ENCODE data around the gene CAPN12. TPM values are rescaled to one million over a fixed set of nuclear protein-coding genes. Genes with fewer than 3 reads are reported as not detected.

CAPN12 gene
- total RNA-seq, 4 donors from 2014 or later: 0.83 to 8.4 (median 8.2) TPM; not detected in 1

GRCh38 chr19:38726284-38726673 lies 18.0 kb downstream of the CAPN12 start:
- Histone ChIP-seq H3K27ac (peak overlapping the region; percentile 88 to 92), H3K4me1 (peaks cover 0 to 20% of the 10 kb centered on the region in 2 donors), H3K9me3 (no peaks in the 10 kb centered on the region), H3K27me3 (no peaks in the 10 kb centered on the region), H3K36me3 (no peaks in the 10 kb centered on the region), H3K4me3 (no peak overlapping the region)
- intact Hi-C loops (cut with DNase I; ENCODE audit: low total_unique reads): no loop called here
- DNase-seq: peak in 1 of 2 donors; percentile 30
- TF ChIP-seq CTCF (IDR thresholded peaks at IDR 0.05) (no peak), POLR2A (IDR thresholded peaks at IDR 0.05) (no peak)

GRCh38 chr19:38725469-38726283 lies 18.6 kb downstream of the CAPN12 start:
- intact Hi-C loops (cut with DNase I; ENCODE audit: low total_unique reads): no loop called here
- peak; percentile 17 to 22 for DNase-seq
- TF ChIP-seq CTCF (IDR thresholded peaks at IDR 0.05) (no peak), POLR2A (IDR thresholded peaks at IDR 0.05) (no peak)
- H3K27ac ChIP-seq: peak overlapping the region; percentile 88 to 92
- no peaks in the 10 kb centered on the region for H3K36me3 ChIP-seq
- H3K4me3 ChIP-seq: no peak overlapping the region
- peaks cover 0 to 20% of the 10 kb centered on the region in 2 donors for H3K4me1 ChIP-seq
- H3K9me3 ChIP-seq: no peaks in the 10 kb centered on the region
- H3K27me3 ChIP-seq: no peaks in the 10 kb centered on the region

- intact Hi-C loops (cut with DNase I; ENCODE audit: low total_unique reads): no loop called here
- Histone ChIP-seq H3K4me3 (no peak overlapping the region), H3K27me3 (no peaks in the 10 kb centered on the region), H3K36me3 (no peaks in the 10 kb centered on the region), H3K27ac (peak overlapping the region; percentile 76 to 92), H3K9me3 (no peaks in the 10 kb centered on the region), H3K4me1 (peaks cover 0 to 19% of the 10 kb centered on the region in 2 donors)
- TF ChIP-seq POLR2A (IDR thresholded peaks at IDR 0.05) (no peak), CTCF (IDR thresholded peaks at IDR 0.05) (no peak)
- DNase-seq: peak; percentile 19 to 24
These were observed 20.1 kb downstream of the CAPN12 start for GRCh38 chr19:38723990-38724854.

DNA sequence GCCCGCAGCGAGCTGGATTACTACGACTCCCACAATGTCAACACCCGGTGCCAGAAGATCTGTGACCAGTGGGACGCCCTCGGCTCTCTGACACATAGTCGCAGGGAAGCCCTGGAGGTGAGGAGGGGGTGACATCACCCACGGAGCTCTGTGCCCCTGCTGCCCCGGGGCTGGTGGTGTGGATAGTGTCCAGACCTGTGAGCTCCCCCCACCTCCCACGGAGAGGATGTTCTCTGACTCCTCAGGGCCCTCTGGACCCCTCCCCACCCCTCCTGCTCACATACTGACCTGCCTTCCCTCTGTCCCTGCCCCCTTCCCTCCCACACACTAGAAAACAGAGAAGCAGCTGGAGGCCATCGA lies 20.7 kb downstream of the CAPN12 start:
- peak overlapping the region; percentile 76 to 92 for H3K27ac ChIP-seq
- H3K36me3 ChIP-seq: no peaks in the 10 kb centered on the region
- no peaks in the 10 kb centered on the region for H3K9me3 ChIP-seq
- intact Hi-C loops (cut with DNase I; ENCODE audit: low total_unique reads): no loop called here
- TF ChIP-seq CTCF (IDR thresholded peaks at IDR 0.05) (no peak), POLR2A (IDR thresholded peaks at IDR 0.05) (no peak)
- H3K4me1 ChIP-seq: peaks cover 0 to 18% of the 10 kb centered on the region in 2 donors
- no peak overlapping the region for H3K4me3 ChIP-seq
- no peaks in the 10 kb centered on the region for H3K27me3 ChIP-seq
- no peak for DNase-seq

All from uterus (tissue), 4 donors.